GM19438 (cell line): ENCODE data around the gene CCL13.
"Not testable (repeated sequence)": the region's sequence is repeated elsewhere in the genome, so short reads cannot be mapped to it uniquely, and the experiment has no call there.

Experiments
- ATAC-seq: cut with Tn5 transposase; IDR thresholded peaks from one replicate; pipeline ENCODE4 v1.9.1; 2021; ENCODE audit warnings: low read depth; ENCODE audit not compliant: unreplicated experiment

Gene CCL13

DNA sequence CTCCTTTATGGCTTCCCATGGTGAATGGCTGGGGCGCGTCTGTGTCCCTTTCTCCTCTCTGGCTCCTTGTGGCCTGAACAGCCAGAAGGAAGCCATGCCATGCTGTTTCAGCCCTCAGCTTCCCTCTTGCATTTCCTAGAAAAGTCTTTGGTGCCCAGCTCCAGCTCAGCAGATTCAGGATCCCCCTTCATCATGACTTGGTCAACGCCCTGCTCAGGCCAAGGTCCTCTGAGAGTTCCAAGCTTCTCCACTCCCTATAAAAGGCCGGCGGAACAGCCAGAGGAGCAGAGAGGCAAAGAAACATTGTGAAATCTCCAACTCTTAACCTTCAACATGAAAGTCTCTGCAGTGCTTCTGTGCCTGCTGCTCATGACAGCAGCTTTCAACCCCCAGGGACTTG, at the start of gene CCL13:
CCL13 (plus strand) TSS at position 287 of the 400 bp plus-strand sequence; CDS start at position 334, 47 bp downstream.
- no peak for ATAC-seq

DNA sequence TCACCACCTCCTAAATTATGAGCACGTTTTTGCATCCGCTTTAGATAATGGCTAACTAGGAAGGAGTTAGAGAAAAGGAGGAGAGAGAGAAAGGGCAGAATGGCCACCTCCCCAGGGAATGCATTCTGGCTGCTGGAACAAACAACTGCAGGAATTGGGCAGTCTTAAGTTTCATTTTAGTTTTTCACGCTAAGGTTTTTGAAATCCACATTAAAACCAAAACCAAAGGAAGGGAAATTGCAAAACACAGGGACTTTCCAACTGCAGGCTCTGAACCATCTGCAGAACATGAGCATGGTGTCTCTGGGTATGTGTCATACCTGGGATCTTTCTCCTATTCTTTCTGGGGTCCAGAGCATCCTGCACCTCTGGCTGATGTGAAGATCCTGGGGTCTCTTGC, 49.2 kb upstream of the CCL13 start:
- no peak for ATAC-seq

DNA sequence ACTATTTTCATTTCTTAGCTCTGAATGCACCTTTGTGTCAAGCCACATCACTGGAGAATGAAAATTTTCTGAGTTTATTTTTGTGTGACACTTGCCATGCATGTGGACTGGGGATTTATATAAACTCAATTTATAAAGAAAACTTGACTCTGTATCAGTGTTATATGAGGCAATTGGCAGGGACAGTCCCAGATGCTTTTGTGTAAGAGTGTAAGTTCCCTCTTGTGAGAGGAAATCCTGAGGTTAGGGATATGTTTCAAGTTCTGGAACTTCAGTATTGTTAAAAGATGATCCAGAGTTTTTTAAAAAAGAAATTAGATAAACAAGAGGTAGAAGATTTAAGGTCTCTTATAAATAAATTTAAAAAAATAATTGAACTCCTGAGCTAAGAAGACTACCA, 47.9 kb upstream of the CCL13 start:
- no peak for ATAC-seq

DNA sequence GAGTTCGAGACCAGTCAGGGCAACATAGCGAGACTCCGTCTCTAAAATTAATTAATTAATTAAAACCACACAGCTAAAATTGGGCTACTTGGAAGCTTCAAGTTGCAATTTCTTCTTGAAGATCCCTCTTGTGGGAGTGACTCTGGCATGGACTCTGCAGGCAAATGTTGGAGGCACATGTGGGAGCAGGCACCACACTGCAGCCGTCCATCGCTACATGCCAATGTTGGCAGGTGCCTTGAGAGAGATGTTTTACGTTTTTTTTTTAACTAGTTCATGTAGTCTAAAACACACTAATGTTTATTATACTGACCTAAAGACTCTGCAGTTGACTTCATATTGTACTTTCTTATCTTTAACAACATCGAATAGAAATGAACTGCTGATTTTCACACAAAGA, 45.0 kb upstream of the CCL13 start:
- ATAC-seq = no peak

DNA sequence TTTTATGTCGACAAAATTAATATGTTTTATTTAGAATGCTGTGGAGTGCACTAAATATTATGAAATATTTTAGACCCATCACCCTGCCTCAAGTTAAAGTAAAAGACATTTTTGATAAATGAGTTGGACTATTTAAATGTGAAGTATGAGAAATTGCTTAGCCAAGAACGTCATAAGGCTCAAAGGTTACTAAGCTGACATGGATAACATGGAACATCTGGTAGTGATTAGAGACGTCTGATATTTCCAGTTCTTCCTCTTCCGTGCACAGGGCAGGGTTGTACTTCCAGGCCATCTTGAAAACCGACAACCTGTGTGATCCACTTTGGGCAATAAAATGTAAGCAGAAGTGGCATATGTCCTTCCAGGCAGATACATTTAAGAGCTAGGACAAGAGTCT, 44.2 kb upstream of the CCL13 start:
- ATAC-seq = no peak

DNA sequence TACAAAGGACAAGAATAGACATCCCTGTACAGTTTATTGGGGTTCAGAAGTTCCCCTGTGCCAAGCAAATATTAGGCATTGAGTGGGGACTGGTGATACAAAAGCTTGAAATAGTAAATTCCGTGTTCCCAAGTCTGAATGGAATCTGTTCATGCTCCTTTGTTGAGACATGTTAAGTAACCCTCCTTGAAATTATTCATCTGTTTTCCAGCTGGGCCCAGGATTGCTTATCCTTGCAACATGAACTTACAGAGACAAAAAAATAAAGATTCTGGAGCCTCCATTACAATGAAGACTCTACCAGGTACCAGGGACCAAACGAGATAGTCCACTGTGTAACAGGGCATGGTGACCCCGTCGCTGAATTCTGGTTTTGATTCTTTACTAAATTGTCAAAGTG, 43.1 kb upstream of the CCL13 start:
- no peak for ATAC-seq

DNA sequence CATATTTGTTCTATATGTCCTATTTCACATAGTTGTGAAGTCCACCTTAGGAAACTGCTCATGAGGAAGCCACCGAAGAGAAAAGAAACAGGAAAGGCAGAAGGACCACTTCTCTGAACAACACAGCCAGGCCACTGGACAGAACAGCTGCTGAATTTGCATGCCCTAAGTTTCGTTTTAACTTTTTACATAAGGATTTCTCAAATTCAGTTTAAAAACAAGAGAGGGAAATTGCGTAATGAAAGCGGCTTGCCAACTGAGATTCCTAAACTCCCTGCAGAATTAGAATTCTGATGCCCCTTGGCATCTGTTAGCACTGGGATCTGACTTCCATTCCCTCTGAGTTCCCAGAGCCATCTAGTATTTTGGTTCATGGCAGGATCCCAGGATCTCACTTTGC, 42.0 kb upstream of the CCL13 start:
- ATAC-seq = no peak

DNA sequence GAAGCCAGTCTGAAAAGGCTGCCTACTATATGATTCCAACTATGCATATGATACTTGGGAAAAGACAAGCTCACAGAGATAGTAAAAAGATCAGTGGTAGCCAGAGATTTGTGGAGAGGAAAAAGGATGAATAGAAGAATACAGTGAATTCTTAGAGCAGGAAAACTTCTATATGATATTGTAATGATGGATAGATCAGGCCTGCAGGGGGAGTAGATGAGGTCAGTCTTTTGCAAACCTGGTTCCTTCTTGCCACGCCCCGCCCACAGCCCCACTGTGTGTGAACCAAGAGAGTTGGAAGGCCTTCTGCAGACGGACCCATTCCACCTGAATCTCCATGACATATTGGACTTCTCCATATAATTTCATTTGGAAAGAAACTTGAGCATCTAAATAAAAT, 37.8 kb upstream of the CCL13 start:
- ATAC-seq = no peak

DNA sequence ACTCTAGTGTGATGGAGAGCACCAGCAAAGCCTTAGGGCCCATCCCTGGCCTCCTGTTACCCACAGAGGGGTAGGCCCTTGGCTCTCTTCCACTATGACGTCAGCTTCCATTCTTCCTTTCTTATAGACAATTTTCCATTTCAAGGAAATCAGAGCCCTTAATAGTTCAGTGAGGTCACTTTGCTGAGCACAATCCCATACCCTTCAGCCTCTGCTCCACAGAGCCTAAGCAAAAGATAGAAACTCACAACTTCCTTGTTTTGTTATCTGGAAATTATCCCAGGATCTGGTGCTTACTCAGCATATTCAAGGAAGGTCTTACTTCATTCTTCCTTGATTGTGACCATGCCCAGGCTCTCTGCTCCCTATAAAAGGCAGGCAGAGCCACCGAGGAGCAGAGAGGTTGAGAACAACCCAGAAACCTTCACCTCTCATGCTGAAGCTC, 37.2 kb upstream of the CCL13 start, which contains the start of gene CCL8:
CCL8 (plus strand) TSS at position 397 of the 445 bp plus-strand sequence. CDS start 67 bp downstream, outside the sequence.
- no peak for ATAC-seq

DNA sequence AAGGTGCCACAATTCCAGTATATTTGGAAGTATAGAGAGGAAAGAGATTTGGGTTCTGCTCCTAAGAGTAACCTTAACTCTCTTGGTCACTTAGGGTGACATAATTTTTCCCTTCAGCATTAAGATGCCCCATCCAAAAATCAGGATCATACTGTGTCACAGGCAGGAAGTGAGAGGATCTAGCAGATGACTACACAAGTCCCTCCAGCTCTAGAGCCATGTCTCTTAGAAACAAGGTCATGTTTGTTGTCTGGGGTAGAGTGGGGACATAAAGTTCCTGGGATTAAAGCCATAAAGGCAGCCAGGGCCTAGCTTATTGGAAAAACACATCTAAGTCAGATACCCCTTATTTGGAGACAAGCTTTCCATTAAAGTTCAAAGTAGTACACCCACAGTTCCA, 34.3 kb upstream of the CCL13 start:
- ATAC-seq = no peak

DNA sequence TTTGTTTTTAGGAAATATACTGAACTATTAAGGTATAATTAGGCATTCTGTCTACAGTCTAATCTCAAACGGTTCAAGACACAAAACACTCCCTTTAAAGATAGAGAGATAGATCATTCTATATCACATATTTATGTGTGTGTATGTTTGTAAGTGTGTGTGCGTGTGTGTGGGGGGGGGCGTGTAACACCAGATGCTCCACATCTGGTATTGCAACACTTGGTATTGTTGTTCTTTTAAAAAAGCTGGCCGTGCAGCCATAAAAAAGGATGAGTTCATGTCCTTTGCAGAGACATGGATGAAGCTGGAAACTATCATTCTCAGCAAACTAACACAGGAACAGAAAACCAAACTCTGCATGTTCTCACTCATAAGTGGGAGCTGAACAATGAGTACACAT, 28.7 kb upstream of the CCL13 start:
- not testable (repeated sequence) for ATAC-seq

DNA sequence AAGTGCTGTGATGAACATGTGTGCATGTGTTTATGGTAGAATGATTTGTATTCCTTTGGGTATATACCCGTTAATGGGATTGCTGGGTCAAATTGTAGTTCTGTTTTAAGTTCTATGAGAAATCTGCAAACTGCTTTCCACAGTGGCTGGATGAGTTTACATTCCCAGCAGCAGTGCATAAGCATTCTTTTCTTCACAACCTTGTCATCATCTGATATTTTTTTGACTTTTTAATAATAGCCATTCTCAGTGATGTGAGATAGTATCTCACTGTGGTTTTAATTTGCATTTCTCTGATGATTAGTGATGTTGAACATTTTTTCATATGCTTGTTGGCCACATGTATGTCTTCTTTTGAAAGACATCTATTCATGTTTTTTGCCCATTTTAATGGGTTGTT, 18.6 kb upstream of the CCL13 start:
- ATAC-seq = no peak

DNA sequence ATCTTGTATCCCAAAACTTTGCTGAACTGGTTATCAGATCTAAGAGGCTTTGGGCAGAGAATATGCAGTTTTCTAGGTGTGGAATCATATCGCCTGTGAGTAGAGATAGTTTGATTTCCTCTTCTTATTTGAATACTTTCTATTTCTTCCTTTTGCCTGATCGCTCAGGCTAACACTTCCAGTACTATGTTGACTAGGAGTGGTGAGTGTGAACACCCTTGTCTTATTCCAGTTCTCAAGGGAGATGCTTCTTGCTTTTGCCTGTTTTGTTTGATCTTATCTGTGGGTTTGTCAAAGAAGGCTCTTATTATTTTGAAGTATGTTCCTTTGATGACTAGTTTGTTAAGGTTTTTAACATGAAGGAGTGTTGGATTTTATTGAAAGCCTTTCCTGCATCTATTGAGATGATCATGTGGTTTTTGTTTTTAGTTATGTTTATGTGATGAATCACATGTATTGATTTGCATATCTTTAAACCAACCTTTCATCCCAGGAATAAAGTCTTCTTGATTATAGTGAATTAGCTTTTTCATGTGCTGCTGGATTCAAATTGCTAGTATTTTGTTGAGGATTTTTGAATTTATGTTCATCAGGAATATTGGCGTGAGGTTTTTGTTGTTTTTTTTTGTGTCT, 17.0 kb upstream of the CCL13 start:
- no peak for ATAC-seq

DNA sequence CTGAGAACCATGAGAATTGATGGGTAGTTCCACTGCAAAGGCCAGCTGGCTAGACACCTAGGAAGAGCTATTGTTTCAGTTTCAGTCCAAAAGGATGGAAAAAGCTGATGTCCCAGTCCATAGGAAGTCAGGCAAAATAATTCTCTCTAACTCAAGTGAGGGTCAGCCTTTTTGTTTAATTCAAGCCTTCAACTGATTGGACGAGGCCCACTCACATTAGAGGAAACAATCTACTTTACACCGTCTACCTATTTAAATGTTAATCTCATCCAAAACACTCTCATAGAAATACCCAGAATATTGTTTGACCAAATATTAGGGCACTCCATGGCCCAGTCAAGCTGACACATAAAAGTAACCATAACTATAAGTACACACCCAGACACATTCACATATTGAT, 14.4 kb upstream of the CCL13 start:
- ATAC-seq = no peak

DNA sequence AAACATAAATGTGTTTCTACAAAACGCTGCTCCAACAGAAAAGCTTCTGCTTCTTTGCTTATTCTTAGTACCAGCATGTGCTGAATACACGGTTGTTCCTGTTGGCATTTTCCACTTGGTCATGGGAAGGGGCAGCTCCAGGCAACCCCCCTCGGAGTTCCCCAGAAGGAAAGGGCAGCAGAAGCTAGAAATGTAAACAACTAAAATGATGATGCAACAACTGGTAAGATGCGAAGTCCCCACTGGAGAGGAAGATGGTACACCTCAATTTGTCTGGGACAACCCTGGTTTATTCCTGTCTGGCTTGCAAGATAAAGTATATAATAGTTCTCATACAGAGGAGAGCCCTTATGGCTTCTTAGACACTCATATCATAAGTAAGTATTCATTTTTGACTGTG, 9.2 kb upstream of the CCL13 start:
- ATAC-seq = no peak

DNA sequence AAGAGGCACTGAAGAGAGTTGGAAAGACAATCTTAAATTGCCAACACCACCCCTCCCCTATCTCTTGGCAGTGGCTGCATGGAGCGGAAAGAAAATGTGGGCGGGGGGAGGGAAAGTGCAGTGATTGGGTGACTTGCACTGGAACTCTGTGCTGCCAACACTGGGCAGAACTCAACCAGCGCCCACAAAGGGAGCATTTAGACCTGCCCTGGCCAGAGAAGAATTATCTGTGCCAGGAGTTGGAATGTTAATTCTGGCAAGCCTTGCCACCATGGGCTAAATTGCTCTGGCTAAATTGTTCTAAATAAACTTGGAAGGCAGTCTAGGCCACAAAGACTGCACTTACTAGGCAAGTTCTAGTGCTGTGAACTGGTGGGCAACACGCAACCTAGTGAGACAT, 6.5 kb upstream of the CCL13 start:
- no peak for ATAC-seq

DNA sequence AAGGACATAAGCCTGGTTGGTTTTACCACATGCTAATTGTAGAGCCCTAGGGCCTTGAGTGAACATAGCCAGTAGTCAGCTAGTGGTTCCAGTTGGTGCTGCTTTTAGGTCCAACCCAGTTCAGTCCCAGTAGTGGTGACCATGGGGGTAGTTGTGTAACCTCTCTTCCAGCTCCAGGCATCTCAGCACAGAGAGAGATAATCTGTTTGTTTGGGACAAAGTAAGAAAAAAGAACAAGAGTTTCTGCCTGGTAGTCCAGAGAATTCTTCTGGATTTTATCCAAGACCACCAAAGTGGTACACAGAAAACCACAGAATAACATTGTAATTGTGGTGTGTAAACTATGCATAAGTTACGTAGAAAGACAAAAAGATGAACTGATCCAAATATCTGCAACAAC, 5.2 kb upstream of the CCL13 start:
- ATAC-seq = no peak

DNA sequence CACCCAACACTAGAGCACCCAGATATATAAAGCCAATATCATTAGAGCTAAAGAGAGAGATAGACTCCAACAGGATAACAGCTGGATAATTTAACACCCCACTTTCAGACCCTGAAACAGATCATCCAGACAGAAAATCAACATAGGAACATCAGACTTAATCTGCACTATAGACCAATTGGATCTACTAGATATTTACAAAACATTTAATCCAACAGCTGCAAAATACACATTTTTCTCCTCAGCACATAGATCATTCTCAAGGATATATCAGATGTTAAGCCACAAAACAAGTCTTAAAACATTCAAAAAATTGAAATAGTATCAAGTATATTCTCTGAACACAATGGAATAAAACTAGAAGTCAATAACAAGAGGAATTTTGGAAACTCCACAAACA, 4.1 kb upstream of the CCL13 start:
- ATAC-seq = no peak

DNA sequence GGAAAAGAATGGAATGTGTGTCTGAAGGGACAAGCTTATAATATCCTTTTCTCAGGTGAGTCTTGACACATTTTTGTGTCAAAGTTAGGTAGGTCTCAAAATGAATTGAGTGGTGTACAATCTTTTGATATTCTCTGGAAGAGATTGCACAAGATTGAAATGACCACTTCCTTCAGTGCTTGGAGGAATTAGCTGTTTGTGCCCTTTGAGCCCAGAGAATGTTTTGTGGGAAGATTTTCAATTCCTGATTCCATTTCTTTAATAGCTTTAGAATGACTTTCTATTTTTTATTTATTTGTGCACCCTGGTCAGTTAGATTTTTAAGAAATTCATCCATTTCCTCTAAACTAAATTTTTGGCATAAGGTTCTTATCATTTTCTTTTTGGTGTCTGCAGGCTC, 1.6 kb upstream of the CCL13 start:
- ATAC-seq = no peak

DNA sequence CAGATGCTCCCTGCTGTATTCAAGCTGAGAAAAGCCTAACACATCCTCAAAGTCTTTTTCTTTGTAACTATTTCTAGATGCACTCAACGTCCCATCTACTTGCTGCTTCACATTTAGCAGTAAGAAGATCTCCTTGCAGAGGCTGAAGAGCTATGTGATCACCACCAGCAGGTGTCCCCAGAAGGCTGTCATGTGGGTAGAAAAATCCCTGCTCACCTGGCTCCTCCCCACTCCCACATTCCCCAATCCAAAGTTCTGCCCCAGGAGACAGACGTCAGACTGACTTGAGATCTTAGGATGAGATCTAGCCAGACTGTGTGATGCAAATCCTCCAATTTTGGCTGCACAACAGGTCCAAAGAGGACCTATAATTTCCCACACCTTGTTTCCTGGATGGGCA, 1.1 kb downstream of the CCL13 start:
- ATAC-seq = no peak

DNA sequence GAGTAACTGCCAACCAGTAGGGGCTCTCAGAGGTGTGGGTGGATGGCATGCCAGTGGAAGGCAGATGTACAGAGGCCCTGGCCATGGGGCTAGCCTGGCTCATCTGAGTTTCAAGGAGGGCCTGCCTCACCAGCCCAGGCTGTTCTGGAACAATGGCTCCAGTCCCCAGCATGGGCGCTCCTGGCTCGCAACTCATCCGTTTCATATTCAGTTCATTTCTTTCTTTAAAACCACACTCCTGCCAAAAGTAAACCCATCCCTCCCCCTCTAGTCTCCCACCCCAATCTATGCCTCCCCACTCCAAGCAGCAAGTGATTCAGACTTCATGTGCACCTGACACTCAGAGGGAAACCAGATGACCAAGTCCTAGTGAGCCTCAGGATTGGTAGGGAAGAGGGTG, 2.4 kb downstream of the CCL13 start:
- no peak for ATAC-seq

DNA sequence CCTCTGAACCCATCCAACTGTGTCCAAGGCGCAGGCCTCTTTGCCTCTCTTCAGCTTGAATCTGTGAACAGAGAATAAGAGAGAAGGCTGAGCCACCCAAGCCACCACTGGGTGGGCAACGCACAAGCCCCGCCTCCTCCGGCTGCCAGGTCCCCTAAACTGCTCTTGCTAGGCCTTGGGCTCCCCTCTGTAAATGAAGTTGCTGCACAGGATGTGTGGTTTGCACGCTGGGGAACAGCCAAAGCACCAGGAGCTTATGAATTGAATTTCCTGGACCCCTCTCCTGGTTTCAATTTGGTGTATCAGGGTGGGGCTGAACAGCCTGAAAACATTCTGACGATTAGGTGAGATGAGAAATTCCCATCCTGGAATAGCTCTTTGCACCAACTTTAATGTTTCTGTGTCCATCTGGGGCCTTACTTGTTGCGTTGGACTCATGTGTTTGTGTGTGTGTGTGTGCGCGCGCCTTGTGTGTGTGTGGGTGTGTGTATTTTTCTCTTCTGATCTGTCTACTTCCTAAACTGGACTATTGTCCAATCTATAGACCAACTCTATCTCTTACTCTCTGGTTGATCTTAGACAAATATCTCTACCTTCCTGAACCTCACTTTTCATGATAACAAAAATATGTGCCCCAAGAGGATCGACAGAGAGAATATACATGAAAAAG, 4.5 kb downstream of the CCL13 start:
- ATAC-seq = no peak
